K562 (cell line): Measurements from ENCODE around the gene DBI. TPM values are rescaled to one million over a fixed set of nuclear protein-coding genes. Genes with fewer than 3 reads are reported as not detected.

Source experiments
- ATAC-seq: fragments of 200-7000 bp; cut with Tn5 transposase; 3 replicates; pipeline ENCODE4 v1.9.1; 2020; ENCODE audit warnings: moderate library complexity
- BruUV-seq: library from RNA; stranded (reverse); fragments of 400-500 nt; replicated peaks from 2 replicates; lab custom pipeline; 2021; lab: Mats Ljungman, UMichigan
- CTCF ChIA-PET: fragments of 300-600 bp; formaldehyde crosslinking; extraction: SDS; loops from one replicate; lab custom pipeline; 2021; ENCODE audit warnings: low intra/inter-chr PET ratio; lab: Yijun Ruan, JAX
- POLR2A ChIA-PET: fragments of 300-600, 350-650 bp; sonication (Branson Sonifier 250); formaldehyde crosslinking; extraction: SDS; loops from one replicate; lab custom pipeline; 2021; ENCODE audit warnings: antibody characterized with exemption, inconsistent platforms; lab: Yijun Ruan, JAX
- DNase-seq, 4 experiments: peaks; one replicate each; pipeline versions ENCODE4 v3.0.0 to v3.0.0-alpha.2; 2011 to 2018; ENCODE audit warnings: low spot score in 3 of 4, mixed read lengths in 3 of 4; ENCODE audit errors: extremely low read depth in 1 of 4
- FAIRE-seq: peaks from 2 replicates; lab custom pipeline; 2011; peaks lifted over from hg19 to GRCh38; lab: Jason Lieb, UNC
- H2AFZ ChIP-seq: 2 replicates; pipeline ENCODE4 v1.6.0; 2011; ENCODE audit warnings: low read depth, low read length, control low read depth, inconsistent platforms
- H3K27ac ChIP-seq: fragments of 200-600 bp; 3 replicates; pipeline ENCODE4 v1.8.0; 2011; ENCODE audit warnings: low read depth, mild to moderate bottlenecking, control low read depth, inconsistent platforms, low read length, moderate library complexity, mixed read lengths; ENCODE audit errors: extremely low read depth
- H3K27me3 ChIP-seq, 2 experiments: fragments of 300-600 bp in 1 of 2; 2 replicates in 1 of 2; 3 replicates in 1 of 2; pipeline versions ENCODE4 v1.6.0 to v1.8.0; 2011; ENCODE audit warnings: inconsistent platforms in 2 of 2, low read length in 2 of 2, mild to moderate bottlenecking in 1 of 2, mixed read lengths in 1 of 2, moderate library complexity in 1 of 2; ENCODE audit not compliant: control insufficient read depth in 2 of 2, insufficient read depth in 2 of 2
- H3K36me3 ChIP-seq: fragments of 300-600 bp; 3 replicates; pipeline ENCODE4 v1.8.0; 2011; ENCODE audit warnings: mild to moderate bottlenecking, low read length, inconsistent platforms; ENCODE audit not compliant: control insufficient read depth, insufficient read depth
- H3K4me1 ChIP-seq, 2 experiments: fragments of 200-600 bp in 1 of 2; replicated peaks in 1 of 2; 2 replicates in 1 of 2; 3 replicates in 1 of 2; pipeline versions ENCODE4 v1.5.1 to v1.8.0; 2011; ENCODE audit warnings: inconsistent platforms in 2 of 2, low read length in 2 of 2, mild to moderate bottlenecking in 1 of 2, mixed read lengths in 1 of 2, moderate library complexity in 1 of 2; ENCODE audit not compliant: control insufficient read depth in 2 of 2, insufficient read depth in 2 of 2
- H3K4me2 ChIP-seq: 2 replicates; pipeline ENCODE4 v1.6.1; 2011; ENCODE audit warnings: low read length, control low read depth, inconsistent platforms, mixed read lengths; ENCODE audit not compliant: insufficient read depth
- H3K4me3 ChIP-seq: fragments of 200-600 bp; sonication (generic), shearing (Covaris generic); 2 replicates; pipeline ENCODE4 v1.5.1; 2016; ENCODE audit warnings: control low read depth, inconsistent platforms
- H3K79me2 ChIP-seq: fragments of 200-600 bp; 3 replicates; pipeline ENCODE4 v1.8.0; 2011; ENCODE audit warnings: low read length, inconsistent platforms; ENCODE audit not compliant: control insufficient read depth, insufficient read depth
- H3K9ac ChIP-seq, 2 experiments: 2 replicates each; pipeline versions ENCODE4 v1.6.0 to v1.6.1; 2011; ENCODE audit warnings: low read depth in 2 of 2, low read length in 2 of 2, control low read depth in 1 of 2, inconsistent platforms in 1 of 2, mild to moderate bottlenecking in 1 of 2, mixed read lengths in 1 of 2; ENCODE audit not compliant: insufficient read depth in 1 of 2
- H3K9me1 ChIP-seq: one replicate; pipeline ENCODE4 v1.6.0; 2011; ENCODE audit warnings: inconsistent platforms, mild to moderate bottlenecking, low read length, moderate library complexity; ENCODE audit not compliant: control insufficient read depth, insufficient read depth
- H3K9me3 ChIP-seq: replicated peaks from 2 replicates; pipeline ENCODE4 v1.5.1; 2011; ENCODE audit warnings: low read depth, low read length, inconsistent platforms; ENCODE audit not compliant: control insufficient read depth, insufficient read depth
- H4K20me1 ChIP-seq: replicated peaks from 2 replicates; pipeline ENCODE4 v1.6.1; 2011; ENCODE audit warnings: low read length, inconsistent platforms, mixed read lengths; ENCODE audit not compliant: control insufficient read depth, insufficient read depth
- E2F6 ChIP-seq, 2 experiments: IDR thresholded peaks; 2 replicates each; pipeline ENCODE4 v1.6.1; 2011; ENCODE audit warnings: borderline replicate concordance in 1 of 2, control low read depth in 1 of 2, low read depth in 1 of 2, low read length in 1 of 2, mild to moderate bottlenecking in 1 of 2, mixed read lengths in 1 of 2, moderate library complexity in 1 of 2; ENCODE audit not compliant: insufficient read depth in 1 of 2, insufficient read length in 1 of 2, poor library complexity in 1 of 2, severe bottlenecking in 1 of 2; ENCODE audit errors: extremely low read depth in 1 of 2
- FOXP1 ChIP-seq: sonication (generic); formaldehyde crosslinking; IDR thresholded peaks from 2 replicates; pipeline ENCODE4 v1.8.0; 2022; ENCODE audit warnings: mild to moderate bottlenecking, missing genetic modification reagents
- GATAD2B ChIP-seq: fragments of 450-650 bp; IDR thresholded peaks from 2 replicates; pipeline ENCODE4 v1.6.1; 2017; ENCODE audit warnings: mild to moderate bottlenecking, borderline replicate concordance
- WGBS: fragments of 100-300 bp; shearing (Covaris generic); methylation state at CpG from one replicate; pipeline ENCODE4 v1.1.6; 2016; ENCODE audit warnings: low coverage, mixed read lengths; ENCODE audit not compliant: insufficient coverage; ENCODE audit errors: missing lambda C conversion rate; 5-methylcytosine and 5-hydroxymethylcytosine counted together
- in situ Hi-C: fragments of 300-500 bp; cut with MboI; formaldehyde crosslinking; loops from 4 replicates; pipeline ENCODE4 v1.15.0; 2018; ENCODE audit warnings: inconsistent platforms, mixed read lengths
- intact Hi-C: fragments of 100-400 bp; cut with micrococcal nuclease; formaldehyde crosslinking; loops from 2 replicates; pipeline ENCODE4 v1.14.2; 2022
- polyA plus RNA-seq, 8 experiments: library from polyadenylated mRNA; depleted of rRNA in 4 of 8; stranded (reverse) in 5 of 8; unstranded in 3 of 8; fragments of >200 nt; fragmentation: Nextera tagmentation in 2 of 8; fragmentation: Illumina TruSeq in 1 of 8; extraction: Ambion mirVana in 2 of 8; extraction: Trizol in 1 of 8; gene quantifications; 2 replicates each; pipeline versions ENCODE4 v1.2.1 to v1.2.3, GENCODE V29; 2011 to 2014; ENCODE audit warnings: inconsistent platforms in 1 of 8, missing spikeins in 1 of 8
- total RNA-seq, 7 experiments: library from RNA; depleted of rRNA in 6 of 7; stranded (reverse); fragments of >200 nt in 6 of 7; fragmentation: Illumina TruSeq in 2 of 7; extraction: Trizol in 2 of 7; gene quantifications; 2 replicates each; pipeline versions ENCODE4 v1.2.1 to v1.2.3, GENCODE V29; 2011 to 2021; ENCODE audit warnings: low replicate concordance in 1 of 7
- TF ChIP-seq, protein P1 (sequence below): sonication (generic); formaldehyde crosslinking; IDR thresholded peaks from 2 replicates; pipeline ENCODE4 v1.8.0; 2022; ENCODE audit warnings: missing genetic modification reagents, mild to moderate bottlenecking, moderate library complexity, borderline replicate concordance

Gene DBI
- total and polyA plus RNA-seq, 9 of the 15 experiments (the other 6 are each of a cell fraction or from before 2014, with no cell fraction given), result 55.8 to 443 (median 194) TPM

- Histone ChIP-seq H4K20me1 (no peaks in the 10 kb centered on the region), H3K4me3 (peak overlapping the region; percentile 75), H3K4me2 (peak overlapping the region; percentile 97), H3K79me2 (peaks cover 25% of the 10 kb centered on the region), H3K36me3 (peaks cover 36% of the 10 kb centered on the region; the same call in 2 of the 3 replicates), H3K9me1 (peaks cover 4% of the 10 kb centered on the region), H3K9ac (peak overlapping the region; percentile 40 to 93), H3K27me3 (no peaks in the 10 kb centered on the region), H3K4me1 (peaks cover 3 to 14% of the 10 kb centered on the region in 2 experiments; a peak in 4 of 5 replicates), H3K27ac (no peak overlapping the region; the same call in 1 of the 3 replicates), H3K9me3 (no peaks in the 10 kb centered on the region), H2AFZ (peak overlapping the region; percentile 85)
- ATAC-seq, result peak; percentile 35
- TF ChIP-seq GATAD2B (no peak), E2F6 (IDR thresholded peaks at IDR 0.05; ENCODE audit: borderline replicate concordance in 1 of 2, extremely low read depth in 1 of 2, insufficient read depth in 1 of 2, insufficient read length in 1 of 2, low read depth in 1 of 2, low read length in 1 of 2, poor library complexity in 1 of 2, severe bottlenecking in 1 of 2) (peak in 1 of 2 experiments; percentile 12), FOXP1 (CRISPR knock-in tag) (0 out of 2 replicates have a peak, but pooled peaks have one; percentile 16)
- TF ChIP-seq, protein P1, sequence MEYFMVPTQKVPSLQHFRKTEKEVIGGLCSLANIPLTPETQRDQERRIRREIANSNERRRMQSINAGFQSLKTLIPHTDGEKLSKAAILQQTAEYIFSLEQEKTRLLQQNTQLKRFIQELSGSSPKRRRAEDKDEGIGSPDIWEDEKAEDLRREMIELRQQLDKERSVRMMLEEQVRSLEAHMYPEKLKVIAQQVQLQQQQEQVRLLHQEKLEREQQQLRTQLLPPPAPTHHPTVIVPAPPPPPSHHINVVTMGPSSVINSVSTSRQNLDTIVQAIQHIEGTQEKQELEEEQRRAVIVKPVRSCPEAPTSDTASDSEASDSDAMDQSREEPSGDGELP, result 0 out of 2 replicates have a peak, but pooled peaks have one; percentile 36
- POLR2A ChIA-PET, result interaction anchor here (0.8 kb wide), 1 partner anchor 237 kb away, joined by 3 read pairs; no protein-coding TSS in a partner anchor
- intact Hi-C loops (loop anchor here (2.0 kb wide), 1 partner anchor 49 kb away; no protein-coding TSS in a partner anchor), in situ Hi-C loops (no loop called here)
- no TSS peak for BruUV-seq
- peak; percentile 34 to 55 (median 47) for DNase-seq
- no peak for FAIRE-seq
- WGBS, result 23% methylated on average over 8 of the region's 32 CpGs
- CTCF ChIA-PET, result no interaction called here
These were observed 809 bp downstream of the DBI start for GRCh38 chr2:119367472-119368099.
